Stimulated activated CD8-positive, alpha-beta memory T cell treated with anti-CD3 and anti-CD28 coated beads, Interleukin-2, amount 100 ng/mL, for 1 hour (primary cell): Measurements from ENCODE around the gene PAQR5.
"Not testable (repeated sequence)": the region's sequence is repeated elsewhere in the genome, so short reads cannot be mapped to it uniquely, and the experiment has no call there.

Experiments used
- DNase-seq, 2 donors: peaks; one replicate each; pipeline ENCODE4 v3.0.0-alpha.2; 2020; ENCODE audit warnings: low read depth in 2 of 2

Gene PAQR5

GRCh38 chr15:69316291-69316690 lies 17.6 kb downstream of the PAQR5 start:
- no peak for DNase-seq

GRCh38 chr15:69317392-69317841 lies 18.7 kb downstream of the PAQR5 start:
- DNase-seq: no peak

- DNase-seq: no peak
These were observed 19.3 kb downstream of the PAQR5 start for GRCh38 chr15:69318033-69318432.

- no peak for DNase-seq
These were observed 21.0 kb downstream of the PAQR5 start for GRCh38 chr15:69319384-69320375.

GRCh38 chr15:69320977-69321554 lies 22.4 kb downstream of the PAQR5 start:
- no peak for DNase-seq

DNA sequence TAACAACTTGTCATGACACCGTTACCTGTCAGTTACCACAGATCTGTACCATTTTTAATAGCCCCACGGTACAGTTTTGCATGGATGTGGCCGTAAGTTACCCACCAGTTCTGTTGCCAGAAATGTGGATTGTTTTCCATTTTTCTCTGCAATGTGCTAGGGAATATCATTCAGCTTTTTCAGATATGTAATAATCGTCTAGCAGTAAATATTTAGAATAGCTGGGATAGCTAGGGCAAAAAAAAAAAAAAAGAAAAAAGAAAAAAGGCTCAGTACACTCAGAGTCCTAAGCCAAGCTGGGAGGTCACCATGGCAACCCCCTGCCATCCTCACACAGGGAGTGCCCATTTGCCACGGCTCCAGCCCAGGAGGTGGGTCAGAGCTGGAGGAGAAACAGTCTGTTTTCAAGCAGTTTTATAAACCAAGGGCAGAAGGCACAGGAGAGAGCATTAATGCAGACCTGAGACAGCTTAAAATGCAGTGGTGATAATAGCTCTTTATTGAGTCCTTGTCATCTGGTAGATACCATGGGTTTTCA lies 25.2 kb downstream of the PAQR5 start:
- no peak for DNase-seq

DNA sequence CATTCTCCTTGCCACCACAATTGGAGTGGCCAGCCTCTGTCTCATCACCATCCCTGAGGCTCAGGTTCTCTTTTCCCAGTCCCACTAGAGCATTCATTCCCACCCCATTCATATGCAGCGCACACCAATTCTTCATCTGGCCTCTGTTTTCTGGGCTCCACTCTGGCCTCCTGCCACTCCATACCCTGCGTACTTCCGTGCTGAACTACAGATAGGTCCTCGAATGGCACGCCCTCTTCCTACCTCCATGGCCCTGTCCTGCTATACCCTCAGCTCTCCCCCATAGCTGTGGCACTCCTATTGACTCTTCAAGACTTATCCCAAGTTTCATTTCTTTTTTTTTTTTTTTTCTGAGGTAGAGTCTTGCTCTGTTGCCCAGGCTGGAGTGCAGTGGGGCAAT lies 25.9 kb downstream of the PAQR5 start:
- DNase-seq: no peak

DNA sequence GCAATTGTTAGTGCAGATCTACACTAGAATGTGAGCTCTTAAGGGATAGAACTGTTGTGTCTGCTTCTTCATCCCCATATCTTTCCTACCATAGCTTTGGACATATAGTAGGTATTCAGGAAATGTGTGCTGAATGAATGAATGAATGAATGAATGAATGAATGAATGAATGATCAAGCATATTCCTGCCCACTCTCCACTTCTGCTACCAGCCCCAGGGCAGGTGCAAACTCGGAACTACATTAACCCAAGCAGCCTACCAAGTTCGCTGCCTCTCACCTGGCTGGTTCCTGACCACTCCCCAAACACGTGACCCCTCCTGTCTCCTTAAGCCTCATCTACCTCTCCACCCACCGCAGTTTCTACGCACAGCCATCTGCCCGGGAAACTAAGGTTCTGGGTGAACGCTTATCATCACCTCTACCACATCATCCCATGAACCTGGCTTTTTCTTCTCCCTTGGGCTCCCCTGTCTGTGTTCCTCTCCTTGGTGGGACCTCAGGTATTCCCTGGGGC lies 26.8 kb downstream of the PAQR5 start:
- DNase-seq: no peak

DNA sequence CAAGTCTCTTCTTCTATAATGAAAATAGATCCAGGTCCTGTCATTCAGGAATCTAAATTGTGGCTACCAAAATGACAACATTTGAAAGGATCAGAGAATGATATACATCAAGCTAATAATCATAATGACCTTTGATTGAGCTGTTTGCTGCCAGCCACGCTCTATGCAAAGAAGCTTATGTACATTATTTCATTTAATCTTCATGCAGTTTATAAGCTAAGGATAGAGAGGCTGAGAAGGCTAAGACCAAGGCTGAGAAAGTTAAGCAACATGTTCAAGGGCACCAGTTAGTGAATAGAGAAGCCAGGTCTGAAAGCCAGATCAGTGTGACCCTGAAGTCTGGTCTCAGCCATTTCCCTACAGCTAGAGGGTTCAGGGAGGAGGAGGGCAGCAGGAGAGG lies 29.4 kb downstream of the PAQR5 start:
- DNase-seq: no peak

GRCh38 chr15:69328739-69329138 lies 30.0 kb downstream of the PAQR5 start:
- no peak for DNase-seq

GRCh38 chr15:69337138-69337537 lies 38.4 kb downstream of the PAQR5 start:
- DNase-seq: no peak

DNA sequence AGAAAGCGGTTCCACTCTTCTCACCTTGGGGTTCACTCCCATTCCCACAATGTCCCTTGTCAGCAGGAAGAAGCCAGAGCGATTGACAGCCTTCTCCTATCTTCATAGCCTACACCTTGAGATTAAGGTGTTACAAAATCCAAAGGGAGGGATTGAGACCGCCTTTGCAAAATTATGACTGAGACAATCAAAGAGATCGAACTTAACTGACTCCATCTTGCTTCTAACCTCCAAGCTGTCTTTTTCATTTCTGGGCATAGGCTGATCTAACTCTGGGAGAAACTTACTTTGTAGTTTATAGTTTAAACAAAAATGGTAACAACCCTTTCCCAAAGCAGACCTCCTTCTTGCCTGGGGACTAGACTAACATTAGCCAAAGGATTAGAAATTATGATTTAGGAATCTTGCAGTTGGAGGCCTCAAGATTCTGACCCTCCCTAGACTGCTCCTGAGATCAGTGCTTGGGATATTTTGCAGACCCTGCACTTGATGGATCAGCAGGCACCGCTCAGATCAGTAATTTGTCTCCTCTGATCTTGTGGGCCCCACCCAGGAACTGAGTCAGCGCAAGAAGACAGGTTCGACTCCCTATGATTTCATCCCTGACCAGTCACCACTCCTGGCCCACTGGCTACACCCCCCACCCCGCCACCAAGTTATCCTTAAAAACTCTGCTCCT lies 40.0 kb downstream of the PAQR5 start:
- DNase-seq: no peak

GRCh38 chr15:69339214-69339543 lies 40.5 kb downstream of the PAQR5 start:
- DNase-seq: not testable (repeated sequence)

- DNase-seq: no peak
These were observed 41.7 kb downstream of the PAQR5 start for GRCh38 chr15:69340243-69340900.

DNA sequence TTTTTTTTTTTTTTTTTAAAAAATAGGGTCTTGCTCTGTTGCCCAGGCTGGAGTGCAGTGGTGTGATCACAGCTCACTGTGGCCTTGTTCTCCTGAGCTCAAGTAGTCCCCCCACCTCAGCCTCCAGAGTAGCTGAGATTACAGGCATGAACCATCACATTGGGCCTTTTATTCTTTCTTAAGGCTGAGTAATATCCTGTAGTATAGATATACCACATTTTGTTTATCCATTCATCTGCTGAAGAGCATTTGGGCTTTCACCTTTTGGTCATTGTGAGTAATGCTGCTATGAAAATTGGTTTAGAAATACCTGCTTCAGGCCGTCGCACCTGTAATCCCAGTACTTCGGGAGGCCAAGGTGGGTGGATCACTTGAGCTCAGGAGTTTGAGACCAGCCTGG lies 42.6 kb downstream of the PAQR5 start:
- no peak for DNase-seq

GRCh38 chr15:69342460-69343076 lies 43.9 kb downstream of the PAQR5 start:
- DNase-seq: no peak

DNA sequence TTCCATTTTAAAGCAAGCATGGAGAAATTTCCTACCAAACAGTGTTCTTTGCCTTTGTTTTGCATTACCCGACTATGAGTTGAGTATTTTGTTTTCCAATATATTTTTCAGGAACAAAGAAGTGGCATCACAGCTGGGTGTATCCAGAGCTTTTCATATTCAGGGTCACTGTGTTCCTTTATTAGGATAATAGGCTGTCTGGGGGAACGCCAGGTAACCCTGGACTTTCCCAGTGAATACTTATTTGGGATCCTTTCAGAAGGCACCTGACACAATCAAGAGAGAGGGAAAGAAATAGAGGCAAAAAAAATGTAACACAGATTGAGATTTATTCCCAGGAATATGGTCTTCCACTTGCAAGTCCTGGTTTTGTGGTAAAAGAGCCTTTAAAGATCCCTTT lies 44.4 kb downstream of the PAQR5 start:
- no peak for DNase-seq

DNA sequence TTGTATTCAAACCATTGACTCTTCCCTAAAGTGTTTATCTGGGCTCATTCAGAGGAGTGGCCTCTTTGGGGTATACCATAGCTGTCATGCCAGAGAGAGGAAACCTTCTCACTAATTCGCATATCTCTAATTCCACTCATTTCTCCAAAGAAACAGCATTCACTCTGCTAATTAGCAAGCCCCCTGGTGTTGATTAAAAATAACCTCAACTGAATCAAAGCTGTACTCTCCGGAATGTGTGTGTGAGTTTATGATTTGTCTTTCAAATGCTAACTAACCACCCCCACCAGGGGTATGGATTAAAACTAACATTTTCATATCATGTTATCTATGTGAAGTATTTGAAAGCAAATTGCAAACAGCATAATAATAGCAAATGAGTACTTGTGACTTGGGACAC lies 45.5 kb downstream of the PAQR5 start:
- DNase-seq: no peak

GRCh38 chr15:69346112-69346511 lies 47.4 kb downstream of the PAQR5 start:
- DNase-seq: no peak

DNA sequence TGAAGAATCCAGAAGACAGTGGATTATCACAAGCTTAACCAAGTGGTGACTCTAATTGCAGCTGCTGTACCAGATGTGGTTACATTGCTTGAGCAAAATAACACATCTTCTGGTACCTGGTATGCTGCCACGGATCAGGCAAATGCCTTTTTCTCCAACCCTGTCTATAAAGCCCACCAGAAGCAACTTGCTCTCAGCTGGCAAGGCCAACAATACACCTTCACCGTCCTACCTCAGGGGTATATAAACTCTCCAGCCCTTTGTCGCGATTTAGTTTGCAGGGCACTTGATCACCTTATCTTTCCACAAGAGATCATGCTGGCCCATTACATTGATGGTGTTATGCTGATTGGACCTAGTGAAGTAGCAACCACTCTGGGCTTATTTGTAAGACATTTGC lies 52.6 kb downstream of the PAQR5 start:
- DNase-seq: no peak

GRCh38 chr15:69351884-69352283 lies 53.2 kb downstream of the PAQR5 start:
- no peak for DNase-seq
